ENCODE data around the gene CCDC13. TPM values are rescaled to one million over a fixed set of nuclear protein-coding genes. Genes with fewer than 3 reads are reported as not detected.

Gene CCDC13
- total and polyA plus RNA-seq, 7 experiments from 2014 or later = 0.34 to 1.5 (median 0.70) TPM; not detected in 2

DNA sequence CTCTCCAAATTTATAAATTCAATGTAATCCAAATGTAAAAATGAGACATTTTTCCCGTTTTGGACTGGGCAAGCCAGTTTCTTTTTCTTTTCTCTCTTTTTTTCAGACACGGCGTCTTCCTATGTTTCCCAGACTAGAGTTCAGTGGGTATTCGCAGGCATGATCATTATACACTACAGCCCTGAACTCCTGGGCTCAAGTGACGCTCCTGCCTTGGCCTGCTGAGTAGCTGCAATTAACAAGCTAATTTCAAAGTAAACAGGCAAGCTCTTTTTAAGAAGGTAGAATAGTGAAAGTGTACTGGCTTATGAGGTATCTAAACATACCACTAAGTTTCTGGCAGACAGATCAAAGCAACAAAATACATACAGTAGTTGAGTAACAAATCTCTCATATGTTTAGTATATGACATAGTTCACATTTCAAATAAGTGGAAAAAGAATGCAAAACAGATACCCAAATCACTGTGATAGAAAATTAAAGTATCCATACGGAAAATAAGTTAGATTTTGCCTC lies 17.7 kb upstream of the CCDC13 start:
- Histone ChIP-seq H3K9me3 (ENCODE audit: control insufficient read depth in 2 of 3, low read length in 3 of 3) (no peaks in the 10 kb centered on the region), H3K4me1 (ENCODE audit: control insufficient read depth in 2 of 2, insufficient read depth in 2 of 2, low read length in 2 of 2) (no peaks in the 10 kb centered on the region), H3K27me3 (ENCODE audit: control insufficient read depth in 2 of 2, insufficient read depth in 2 of 2, low read length in 2 of 2) (no peaks in the 10 kb centered on the region), H3K4me3 (ENCODE audit: low read length) (no peak overlapping the region), H3K36me3 (ENCODE audit: control insufficient read depth in 2 of 3, insufficient read depth in 3 of 3, low read length in 3 of 3) (peaks cover 0 to 3% (median 0%) of the 10 kb centered on the region in 3 experiments), H3K27ac (ENCODE audit: low read depth, low read length) (no peak overlapping the region)
- no peak for DNase-seq
- H3K4me1 Mint-ChIP-seq = peaks cover 6 to 27% (median 15%) of the 10 kb centered on the region in 7 donors
- H3K27me3 Mint-ChIP-seq = no peaks in the 10 kb centered on the region
- ChIA-PET POLR2A (no interaction called here), CTCF (interaction anchor here (0.7 kb wide), 1 partner anchor 17 kb away, joined by 3 read pairs; no protein-coding TSS in a partner anchor)
- peaks cover 0 to 1% (median 0%) of the 10 kb centered on the region in 11 donors for H3K9me3 Mint-ChIP-seq
- ATAC-seq = no peak
- intact Hi-C loops (cut with micrococcal nuclease) = no loop called here
- H3K36me3 Mint-ChIP-seq = peaks cover 0 to 29% (median 17%) of the 10 kb centered on the region in 5 donors
- H3K4me3 Mint-ChIP-seq = no peak overlapping the region
- peak overlapping the region in 1 of 9 donors; percentile 41 for H3K27ac Mint-ChIP-seq

DNA sequence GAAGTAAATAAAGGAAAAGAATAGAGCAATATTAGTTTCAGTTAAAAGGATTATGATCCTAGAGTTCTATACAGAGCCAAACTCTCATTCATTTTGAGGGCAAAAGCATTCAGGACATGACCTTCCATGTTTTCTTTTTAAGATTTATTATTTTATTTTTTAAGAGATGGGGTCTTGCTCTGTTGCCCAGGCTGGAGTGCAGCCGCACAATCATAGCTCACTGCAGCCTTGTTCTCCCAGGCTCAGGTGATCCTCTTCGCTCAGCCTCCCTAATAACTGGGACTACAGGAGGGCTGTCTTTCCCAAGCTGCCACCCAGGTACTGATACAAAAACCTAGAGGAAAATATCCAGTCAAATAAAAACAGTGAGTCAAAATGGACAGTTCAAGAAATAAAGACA lies 13.6 kb upstream of the CCDC13 start:
- Histone ChIP-seq H3K4me3 (ENCODE audit: low read length) (no peak overlapping the region), H3K27me3 (ENCODE audit: control insufficient read depth in 2 of 2, insufficient read depth in 2 of 2, low read length in 2 of 2) (no peaks in the 10 kb centered on the region), H3K27ac (ENCODE audit: low read depth, low read length) (no peak overlapping the region), H3K4me1 (ENCODE audit: control insufficient read depth in 2 of 2, insufficient read depth in 2 of 2, low read length in 2 of 2) (no peaks in the 10 kb centered on the region), H3K36me3 (ENCODE audit: control insufficient read depth in 2 of 3, insufficient read depth in 3 of 3, low read length in 3 of 3) (peaks cover 0 to 7% (median 0%) of the 10 kb centered on the region in 3 experiments), H3K9me3 (ENCODE audit: control insufficient read depth in 2 of 3, low read length in 3 of 3) (no peaks in the 10 kb centered on the region)
- ChIA-PET POLR2A (interaction anchor here (0.6 kb wide), 1 partner anchor 14 kb away, joined by 3 read pairs; no protein-coding TSS in a partner anchor), CTCF (no interaction called here)
- intact Hi-C loops (cut with micrococcal nuclease) = loop anchor here in 1 of 2 donors (10.0 kb wide), 1 partner anchor 718 kb away; no protein-coding TSS in a partner anchor
- ATAC-seq (no peak), DNase-seq (no peak)
- H3K36me3 Mint-ChIP-seq = peaks cover 0 to 30% (median 14%) of the 10 kb centered on the region in 5 donors
- no peak overlapping the region for H3K27ac Mint-ChIP-seq
- peaks cover 2 to 16% (median 9%) of the 10 kb centered on the region in 7 donors for H3K4me1 Mint-ChIP-seq
- no peak overlapping the region for H3K4me3 Mint-ChIP-seq
- H3K9me3 Mint-ChIP-seq = no peaks in the 10 kb centered on the region
- H3K27me3 Mint-ChIP-seq = no peaks in the 10 kb centered on the region

DNA sequence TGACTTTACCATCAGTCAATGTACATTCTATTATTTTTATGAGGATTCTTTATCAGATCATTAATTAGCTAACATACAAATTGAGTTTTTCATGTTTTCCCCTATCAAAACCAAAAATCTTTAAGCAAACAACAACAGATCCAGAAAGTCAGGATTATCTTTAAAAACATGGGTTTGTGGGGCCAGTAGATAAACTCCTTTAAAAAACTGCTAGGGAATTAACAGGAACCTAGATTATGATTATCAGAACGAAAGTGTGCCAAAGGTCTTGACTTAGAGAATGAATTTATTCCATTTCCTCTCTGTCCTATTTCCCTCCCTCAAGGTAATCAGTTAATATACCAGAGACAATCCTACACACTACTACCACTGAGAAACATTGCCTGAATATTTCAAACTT lies 13.2 kb upstream of the CCDC13 start:
- Histone ChIP-seq H3K27me3 (ENCODE audit: control insufficient read depth in 2 of 2, insufficient read depth in 2 of 2, low read length in 2 of 2) (no peaks in the 10 kb centered on the region), H3K36me3 (ENCODE audit: control insufficient read depth in 2 of 3, insufficient read depth in 3 of 3, low read length in 3 of 3) (peaks cover 0 to 7% (median 0%) of the 10 kb centered on the region in 3 experiments), H3K4me1 (ENCODE audit: control insufficient read depth in 2 of 2, insufficient read depth in 2 of 2, low read length in 2 of 2) (no peaks in the 10 kb centered on the region), H3K4me3 (ENCODE audit: low read length) (no peak overlapping the region), H3K9me3 (ENCODE audit: control insufficient read depth in 2 of 3, low read length in 3 of 3) (no peaks in the 10 kb centered on the region), H3K27ac (ENCODE audit: low read depth, low read length) (no peak overlapping the region)
- intact Hi-C loops (cut with micrococcal nuclease) = loop anchor here in 1 of 2 donors (10.0 kb wide), 1 partner anchor 719 kb away; no protein-coding TSS in a partner anchor
- Mint-ChIP-seq H3K27ac (no peak overlapping the region), H3K4me1 (peaks cover 2 to 13% (median 9%) of the 10 kb centered on the region in 7 donors), H3K36me3 (peaks cover 0 to 30% (median 14%) of the 10 kb centered on the region in 5 donors), H3K4me3 (no peak overlapping the region), H3K27me3 (no peaks in the 10 kb centered on the region), H3K9me3 (no peaks in the 10 kb centered on the region)
- POLR2A ChIA-PET = no interaction called here
- DNase-seq (no peak), ATAC-seq (no peak)
- CTCF ChIA-PET = no interaction called here

DNA sequence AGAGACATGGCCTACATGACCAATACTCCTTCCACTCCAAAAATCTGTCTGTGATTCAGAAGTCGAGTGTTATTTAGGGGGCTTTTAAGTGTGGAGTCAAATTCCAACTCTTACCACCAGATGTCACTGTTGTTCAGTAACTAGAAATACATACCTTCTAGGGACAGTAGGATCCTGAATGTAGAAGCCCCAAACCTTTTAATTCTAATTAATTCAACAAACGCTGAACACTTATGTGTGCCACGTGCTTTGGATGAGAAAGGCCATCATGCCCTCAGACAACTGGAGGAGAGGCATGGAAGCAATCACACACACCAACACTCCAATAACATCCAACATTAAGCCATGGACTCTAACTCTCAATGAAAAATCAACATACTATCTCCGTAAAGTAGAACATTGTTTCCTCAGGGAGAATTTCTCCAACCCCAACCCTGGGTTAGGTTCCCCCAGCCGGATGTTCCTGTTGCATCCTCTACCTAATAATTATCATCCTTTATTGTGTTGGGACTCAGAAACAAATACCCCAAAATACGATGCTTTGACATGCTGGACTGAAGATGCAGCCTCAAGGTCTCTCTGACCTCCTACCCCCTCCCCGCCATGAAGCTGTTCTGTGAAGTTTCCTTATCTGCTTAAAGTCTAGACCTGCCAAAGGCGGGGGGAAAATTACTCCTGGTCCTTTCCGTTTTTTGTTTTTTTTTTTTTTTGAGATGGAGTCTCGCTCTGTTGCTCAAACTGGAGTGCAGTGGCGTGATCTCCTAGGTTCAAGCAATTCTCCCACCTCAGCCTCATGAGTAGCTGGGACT lies 8.0 kb upstream of the CCDC13 start:
- DNase-seq (peak in 7 of 9 donors; percentile 41 to 67 (median 54)), ATAC-seq (peak; percentile 87)
- Mint-ChIP-seq H3K27ac (peak overlapping the region in 2 of 9 donors; percentile 14), H3K4me3 (no peak overlapping the region), H3K36me3 (peaks cover 0 to 18% (median 5%) of the 10 kb centered on the region in 5 donors), H3K9me3 (no peaks in the 10 kb centered on the region), H3K4me1 (peaks cover 0 to 5% (median 0%) of the 10 kb centered on the region in 7 donors), H3K27me3 (no peaks in the 10 kb centered on the region)
- Histone ChIP-seq H3K4me3 (ENCODE audit: low read length) (no peak overlapping the region), H3K9me3 (ENCODE audit: control insufficient read depth in 2 of 3, low read length in 3 of 3) (no peaks in the 10 kb centered on the region), H3K36me3 (ENCODE audit: control insufficient read depth in 2 of 3, insufficient read depth in 3 of 3, low read length in 3 of 3) (peaks cover 0 to 4% (median 0%) of the 10 kb centered on the region in 3 experiments), H3K27me3 (ENCODE audit: control insufficient read depth in 2 of 2, insufficient read depth in 2 of 2, low read length in 2 of 2) (no peaks in the 10 kb centered on the region), H3K27ac (ENCODE audit: low read depth, low read length) (no peak overlapping the region), H3K4me1 (ENCODE audit: control insufficient read depth in 2 of 2, insufficient read depth in 2 of 2, low read length in 2 of 2) (no peaks in the 10 kb centered on the region)
- intact Hi-C loops (cut with micrococcal nuclease) = loop anchor here (1.0 to 10.0 kb wide), 7 partner anchors 24 to 1418 kb away; partner anchors contain the start of gene HIGD1A (in 1 of the 2)
- ChIA-PET CTCF (interaction anchor here (0.8 to 3.2 kb wide), 7 partner anchors 15 to 160 kb away, joined by 3 to 17 read pairs (median 5); no protein-coding TSS in a partner anchor), POLR2A (no interaction called here)

DNA sequence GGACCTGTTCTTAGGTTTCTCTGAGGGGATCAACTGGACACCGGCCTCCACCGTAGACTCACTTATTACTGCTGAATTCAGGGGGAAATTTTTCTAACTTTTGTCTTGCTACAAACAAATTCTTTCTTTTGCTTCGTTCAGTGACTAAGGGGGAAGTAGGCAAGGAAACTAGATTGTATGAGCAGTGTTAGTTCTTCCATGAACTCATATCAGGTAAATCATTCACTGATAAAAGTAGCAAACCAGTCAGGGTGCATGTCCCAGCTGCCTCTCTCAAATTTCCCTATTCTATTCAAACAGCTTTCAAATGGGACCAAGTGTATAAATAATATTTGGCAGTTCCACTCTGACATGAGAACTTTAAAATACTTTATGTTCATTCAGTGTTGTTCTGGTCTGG lies 7.3 kb upstream of the CCDC13 start:
- no peak overlapping the region for H3K4me3 Mint-ChIP-seq
- no peaks in the 10 kb centered on the region for H3K9me3 Mint-ChIP-seq
- Histone ChIP-seq H3K9me3 (ENCODE audit: control insufficient read depth in 2 of 3, low read length in 3 of 3) (no peaks in the 10 kb centered on the region), H3K4me1 (ENCODE audit: control insufficient read depth in 2 of 2, insufficient read depth in 2 of 2, low read length in 2 of 2) (no peaks in the 10 kb centered on the region), H3K27me3 (ENCODE audit: control insufficient read depth in 2 of 2, insufficient read depth in 2 of 2, low read length in 2 of 2) (no peaks in the 10 kb centered on the region), H3K36me3 (ENCODE audit: control insufficient read depth in 2 of 3, insufficient read depth in 3 of 3, low read length in 3 of 3) (peaks cover 0 to 1% (median 0%) of the 10 kb centered on the region in 3 experiments), H3K4me3 (ENCODE audit: low read length) (no peak overlapping the region), H3K27ac (ENCODE audit: low read depth, low read length) (no peak overlapping the region)
- H3K27me3 Mint-ChIP-seq = no peaks in the 10 kb centered on the region
- ATAC-seq (no peak), DNase-seq (no peak)
- H3K4me1 Mint-ChIP-seq = peaks cover 0 to 5% (median 0%) of the 10 kb centered on the region in 7 donors
- CTCF ChIA-PET = interaction anchor here (0.7 to 3.2 kb wide), 11 partner anchors 23 to 267 kb away, joined by 3 to 17 read pairs (median 3); no protein-coding TSS in a partner anchor
- intact Hi-C loops (cut with micrococcal nuclease) = loop anchor here in 1 of 2 donors (1.0 to 10.0 kb wide), 5 partner anchors 24 to 1418 kb away; partner anchors contain the start of gene HIGD1A
- H3K27ac Mint-ChIP-seq = peak overlapping the region in 1 of 9 donors; percentile 5
- H3K36me3 Mint-ChIP-seq = peaks cover 0 to 12% (median 5%) of the 10 kb centered on the region in 5 donors
- POLR2A ChIA-PET = no interaction called here

DNA sequence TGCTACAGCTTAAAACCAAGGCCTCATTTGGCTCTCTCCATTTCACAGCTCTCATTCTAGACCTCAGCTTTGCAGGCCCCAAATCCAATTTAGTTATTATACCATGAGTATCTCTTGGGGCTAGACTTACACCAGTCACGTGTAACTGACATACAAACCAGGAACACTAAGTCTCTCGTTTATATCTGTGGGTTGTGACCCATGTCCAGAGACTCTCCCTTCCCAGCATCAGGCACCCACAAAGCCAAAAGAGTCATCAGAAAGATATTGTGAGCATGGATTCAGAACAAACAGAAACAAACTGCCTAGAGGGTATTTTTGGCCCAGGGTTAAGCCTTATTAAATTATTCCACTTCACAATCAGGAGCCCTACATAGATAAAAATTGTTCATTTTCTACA lies 5.6 kb upstream of the CCDC13 start:
- no peaks in the 10 kb centered on the region for H3K27me3 ChIP-seq (ENCODE audit: control insufficient read depth in 2 of 2, insufficient read depth in 2 of 2, low read length in 2 of 2)
- no peak overlapping the region for H3K4me3 Mint-ChIP-seq
- no peak overlapping the region for H3K27ac Mint-ChIP-seq
- H3K27me3 Mint-ChIP-seq = no peaks in the 10 kb centered on the region
- peaks cover 0 to 5% (median under 1%) of the 10 kb centered on the region in 7 donors for H3K4me1 Mint-ChIP-seq
- H3K27ac ChIP-seq (ENCODE audit: low read depth, low read length) = no peak overlapping the region
- H3K4me3 ChIP-seq (ENCODE audit: low read length) = no peak overlapping the region
- H3K36me3 ChIP-seq (ENCODE audit: control insufficient read depth in 2 of 3, insufficient read depth in 3 of 3, low read length in 3 of 3) = no peaks in the 10 kb centered on the region
- ATAC-seq (no peak), DNase-seq (no peak)
- peaks cover 0 to under 1% of the 10 kb centered on the region in 2 donors for H3K4me1 ChIP-seq (ENCODE audit: control insufficient read depth in 2 of 2, insufficient read depth in 2 of 2, low read length in 2 of 2)
- H3K9me3 ChIP-seq (ENCODE audit: control insufficient read depth in 2 of 3, low read length in 3 of 3) = no peaks in the 10 kb centered on the region
- no peaks in the 10 kb centered on the region for H3K9me3 Mint-ChIP-seq
- intact Hi-C loops (cut with micrococcal nuclease) = no loop called here
- peaks cover 0 to 11% (median 5%) of the 10 kb centered on the region in 5 donors for H3K36me3 Mint-ChIP-seq
- ChIA-PET POLR2A (no interaction called here), CTCF (interaction anchor here (0.7 to 3.2 kb wide), 7 partner anchors 21 to 104 kb away, joined by 3 to 17 read pairs (median 4); no protein-coding TSS in a partner anchor)

Data from naive thymus-derived CD4-positive, alpha-beta T cell (primary cell).